Measurements from ENCODE around the gene PPP1R3G.

DNA sequence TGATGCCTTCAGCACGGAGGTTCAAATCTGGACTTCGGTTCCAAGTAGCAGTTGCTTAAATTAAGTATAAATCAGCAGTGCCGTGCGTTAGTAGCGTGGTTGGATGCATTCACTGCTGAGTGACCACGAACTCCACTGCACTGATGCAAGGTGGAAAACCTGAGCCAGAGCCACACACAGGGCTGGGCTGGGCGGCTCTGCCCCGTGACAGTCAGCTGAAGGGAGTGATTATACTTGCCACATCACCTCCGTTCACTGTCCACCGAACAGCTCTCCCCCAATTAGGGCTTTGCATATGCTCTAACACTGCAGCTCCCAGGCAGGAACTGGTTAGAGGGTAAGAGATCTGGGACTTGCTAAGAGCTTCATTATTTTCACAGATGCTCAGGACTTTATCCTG lies 22.2 kb downstream of the PPP1R3G start:
- TF ChIP-seq, protein P1, sequence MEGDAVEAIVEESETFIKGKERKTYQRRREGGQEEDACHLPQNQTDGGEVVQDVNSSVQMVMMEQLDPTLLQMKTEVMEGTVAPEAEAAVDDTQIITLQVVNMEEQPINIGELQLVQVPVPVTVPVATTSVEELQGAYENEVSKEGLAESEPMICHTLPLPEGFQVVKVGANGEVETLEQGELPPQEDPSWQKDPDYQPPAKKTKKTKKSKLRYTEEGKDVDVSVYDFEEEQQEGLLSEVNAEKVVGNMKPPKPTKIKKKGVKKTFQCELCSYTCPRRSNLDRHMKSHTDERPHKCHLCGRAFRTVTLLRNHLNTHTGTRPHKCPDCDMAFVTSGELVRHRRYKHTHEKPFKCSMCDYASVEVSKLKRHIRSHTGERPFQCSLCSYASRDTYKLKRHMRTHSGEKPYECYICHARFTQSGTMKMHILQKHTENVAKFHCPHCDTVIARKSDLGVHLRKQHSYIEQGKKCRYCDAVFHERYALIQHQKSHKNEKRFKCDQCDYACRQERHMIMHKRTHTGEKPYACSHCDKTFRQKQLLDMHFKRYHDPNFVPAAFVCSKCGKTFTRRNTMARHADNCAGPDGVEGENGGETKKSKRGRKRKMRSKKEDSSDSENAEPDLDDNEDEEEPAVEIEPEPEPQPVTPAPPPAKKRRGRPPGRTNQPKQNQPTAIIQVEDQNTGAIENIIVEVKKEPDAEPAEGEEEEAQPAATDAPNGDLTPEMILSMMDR (IDR thresholded peaks at IDR 0.05), result no peak
- TF ChIP-seq POLR2A (IDR thresholded peaks at IDR 0.05), result no peak
